ENCODE data around the gene FCER2.

Gene FCER2

GRCh38 chr19:7699417-7700401 lies 2.2 kb downstream of the FCER2 start:
- no peak for DNase-seq

- no peak for DNase-seq
Measured at GRCh38 chr19:7699003-7699402, 2.9 kb downstream of the FCER2 start.

GRCh38 chr19:7698583-7698982 lies 3.3 kb downstream of the FCER2 start:
- DNase-seq: no peak

DNA sequence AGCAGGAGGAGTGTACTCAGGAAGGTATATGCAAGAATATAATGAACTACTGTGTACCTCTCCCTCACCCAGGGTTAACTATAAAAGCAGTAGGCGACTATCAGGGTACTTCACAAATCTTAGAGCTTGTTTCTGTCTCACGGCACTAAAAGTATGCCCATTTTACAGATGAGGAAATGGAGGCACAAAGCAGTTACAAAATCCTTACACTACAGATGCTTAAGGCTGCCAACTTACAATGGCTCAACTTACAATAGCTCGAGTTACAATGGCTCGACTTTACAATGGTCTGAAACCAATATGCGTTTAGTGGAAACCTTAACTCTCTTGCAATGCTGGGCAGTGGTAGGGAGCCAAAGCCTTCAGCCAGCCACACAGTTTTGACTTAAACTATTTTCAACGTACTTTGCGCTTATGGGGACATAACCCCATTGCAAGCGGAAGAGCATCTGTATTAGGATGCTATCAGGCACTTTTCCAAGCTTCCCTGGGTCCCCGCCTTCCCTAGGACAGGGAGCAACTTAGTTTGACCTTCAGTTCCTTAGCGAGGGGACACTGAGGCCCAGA lies 4.1 kb downstream of the FCER2 start:
- no peak for DNase-seq

GRCh38 chr19:7694499-7694898 lies 7.4 kb downstream of the FCER2 start:
- DNase-seq: no peak

DNA sequence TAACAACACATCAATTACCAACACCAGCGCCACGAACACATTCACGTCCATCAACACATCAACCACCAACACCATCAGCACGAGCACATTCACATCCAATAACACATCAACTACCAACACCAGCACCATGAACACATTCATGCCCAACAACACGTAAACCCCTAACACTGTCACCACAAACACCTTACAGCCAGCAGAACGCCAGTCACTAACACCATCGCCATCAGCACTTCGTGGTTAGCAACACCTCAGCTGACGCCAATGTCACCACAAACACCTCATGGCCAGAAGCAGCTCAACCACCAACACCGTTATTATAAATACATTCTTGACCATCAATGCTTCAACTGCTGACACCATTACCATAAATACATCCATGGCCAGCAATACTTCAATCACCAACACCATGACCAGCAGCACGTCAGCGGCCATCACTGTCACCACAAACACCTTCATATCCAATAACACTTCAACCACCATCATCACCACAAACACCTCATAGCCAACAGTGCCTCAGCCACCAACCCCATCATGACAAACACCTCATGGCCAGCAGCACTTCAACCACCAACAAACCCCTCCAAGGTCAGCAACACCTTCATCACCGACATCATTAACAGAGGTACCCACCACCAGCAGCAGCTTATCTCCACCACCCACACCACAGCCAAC lies 9.4 kb downstream of the FCER2 start:
- no peak for DNase-seq

- DNase-seq: no peak
Measured at GRCh38 chr19:7691497-7691896, 10.4 kb downstream of the FCER2 start.

DNA sequence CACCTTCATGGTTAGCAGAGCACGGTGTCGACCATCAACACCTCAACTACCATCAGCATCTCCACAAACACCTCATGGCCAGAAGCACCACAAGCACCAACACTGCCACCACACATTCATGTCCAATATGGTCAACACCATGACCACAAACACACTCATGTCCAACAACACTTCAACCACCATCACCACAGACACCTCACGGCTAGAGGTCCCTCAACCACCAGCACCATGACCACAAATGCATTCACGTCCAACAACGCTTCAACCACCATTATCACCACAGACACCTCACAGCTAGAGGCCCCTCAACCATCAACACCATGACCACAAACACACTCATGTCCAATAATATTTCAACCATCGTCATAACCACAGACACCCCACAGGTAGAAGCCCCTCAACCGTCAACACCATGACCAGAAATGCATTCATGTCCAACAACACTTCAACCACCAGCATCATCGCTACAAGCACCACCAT lies 11.1 kb downstream of the FCER2 start:
- DNase-seq: no peak

- no peak for DNase-seq
Measured at GRCh38 chr19:7689165-7689564, 12.8 kb downstream of the FCER2 start.

- DNase-seq: no peak
Measured at GRCh38 chr19:7687177-7687576, 14.8 kb downstream of the FCER2 start.

DNA sequence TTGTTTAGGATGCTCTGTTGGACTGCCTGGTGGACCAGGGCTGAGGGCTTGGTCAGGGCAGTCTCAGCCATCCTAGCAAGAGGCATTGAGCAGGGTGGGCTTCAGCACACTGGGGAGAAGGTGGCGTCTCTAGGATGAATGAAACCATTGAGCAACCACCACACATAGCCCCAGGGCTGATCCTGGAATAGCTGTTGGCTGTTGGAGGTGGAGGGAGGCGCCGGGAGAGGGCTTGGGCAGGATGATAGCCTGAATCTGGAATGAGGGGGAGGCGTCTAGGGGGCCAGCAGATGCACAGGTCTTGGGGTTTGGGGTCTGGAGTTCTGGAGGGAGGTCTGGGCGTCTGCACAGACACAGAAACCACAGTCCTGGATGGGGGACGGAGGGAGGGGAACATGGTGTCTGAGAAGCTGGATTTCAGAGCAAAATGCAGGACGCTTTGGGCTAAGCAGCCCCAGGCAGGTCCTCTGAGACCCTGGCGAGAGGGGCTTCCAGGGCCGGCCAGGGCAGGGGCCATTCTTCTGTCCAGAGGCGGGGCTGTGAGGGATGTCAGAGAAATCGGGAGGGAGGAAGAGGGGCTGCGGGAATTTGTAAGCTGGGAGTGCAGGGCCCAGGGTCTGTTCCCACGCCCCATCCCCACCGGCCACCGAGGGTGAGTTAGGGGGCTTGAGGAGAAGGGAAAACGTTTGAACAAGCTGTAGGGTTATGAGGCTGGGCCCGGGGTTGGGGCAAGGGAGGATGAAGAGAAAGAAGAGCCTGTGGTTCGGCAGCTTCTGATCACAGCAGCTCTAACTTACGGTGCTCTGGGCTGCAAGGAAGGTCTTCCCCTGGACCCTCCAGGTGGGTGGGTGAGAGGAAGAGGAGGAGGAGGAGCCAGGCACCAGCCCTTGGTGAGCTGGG lies 16.1 kb downstream of the FCER2 start:
- no peak for DNase-seq

DNA sequence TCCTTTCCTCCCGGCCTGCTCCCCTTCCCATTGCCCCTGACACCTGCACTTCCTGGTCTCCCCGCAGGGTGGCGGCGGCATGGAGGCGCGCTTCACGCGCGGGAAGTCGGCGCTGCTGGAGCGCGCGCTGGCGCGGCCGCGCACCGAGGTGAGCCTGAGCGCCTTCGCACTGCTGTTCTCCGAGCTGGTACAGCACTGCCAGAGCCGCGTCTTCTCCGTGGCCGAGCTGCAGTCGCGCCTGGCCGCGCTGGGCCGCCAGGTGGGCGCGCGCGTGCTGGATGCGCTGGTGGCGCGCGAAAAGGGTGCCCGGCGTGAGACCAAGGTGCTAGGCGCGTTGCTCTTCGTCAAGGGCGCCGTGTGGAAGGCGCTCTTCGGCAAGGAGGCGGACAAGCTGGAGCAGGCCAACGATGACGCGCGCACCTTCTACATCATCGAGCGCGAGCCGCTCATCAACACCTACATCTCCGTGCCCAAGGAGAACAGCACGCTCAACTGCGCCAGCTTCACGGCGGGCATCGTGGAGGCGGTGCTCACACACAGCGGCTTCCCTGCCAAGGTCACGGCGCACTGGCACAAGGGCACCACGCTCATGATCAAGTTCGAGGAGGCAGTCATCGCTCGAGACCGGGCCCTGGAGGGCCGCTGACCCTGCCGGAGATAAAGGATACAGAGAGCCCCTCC lies 19.6 kb downstream of the FCER2 start:
- no peak for DNase-seq

DNA sequence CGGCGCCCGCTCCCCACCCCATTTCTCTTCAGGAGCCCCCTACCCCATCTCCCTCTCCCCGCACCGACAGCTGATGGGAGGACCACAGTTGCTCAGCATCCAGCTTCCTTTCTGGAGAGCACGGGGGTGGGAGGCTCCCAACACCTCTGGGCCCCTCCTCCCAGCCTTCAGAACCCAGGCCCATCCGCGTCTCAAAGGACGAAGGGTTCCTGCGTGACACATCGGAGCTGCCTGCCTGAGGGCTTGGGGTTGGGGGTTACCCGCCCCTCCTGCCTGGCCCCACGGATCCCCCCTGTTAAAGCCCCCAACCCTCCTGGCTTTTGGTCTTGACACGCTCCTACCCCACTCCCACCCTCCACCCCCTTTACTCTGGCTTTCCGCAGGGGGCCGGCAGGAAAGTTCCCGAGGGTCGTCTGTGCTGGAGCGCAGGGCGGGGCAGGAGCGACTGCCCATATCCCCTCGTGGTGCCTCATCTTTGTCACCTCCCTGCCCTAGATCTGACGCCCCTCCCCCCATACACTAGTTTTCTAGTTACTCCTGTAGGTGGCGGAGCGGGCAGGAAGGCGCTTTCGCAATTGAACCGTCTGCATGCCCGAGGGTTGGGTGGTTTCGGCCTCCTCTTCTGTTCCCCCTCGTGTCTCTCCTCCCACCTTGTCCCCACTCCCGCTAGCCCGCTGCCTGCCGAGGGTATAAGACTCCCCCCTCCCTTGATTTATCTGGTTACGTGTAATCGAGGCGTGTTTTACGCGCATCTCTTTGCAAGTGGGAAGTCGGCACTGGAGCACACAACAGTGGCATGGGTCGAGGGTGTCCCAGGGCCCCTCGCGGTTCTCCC lies 20.4 kb downstream of the FCER2 start:
- peak; percentile 30 for DNase-seq

DNA sequence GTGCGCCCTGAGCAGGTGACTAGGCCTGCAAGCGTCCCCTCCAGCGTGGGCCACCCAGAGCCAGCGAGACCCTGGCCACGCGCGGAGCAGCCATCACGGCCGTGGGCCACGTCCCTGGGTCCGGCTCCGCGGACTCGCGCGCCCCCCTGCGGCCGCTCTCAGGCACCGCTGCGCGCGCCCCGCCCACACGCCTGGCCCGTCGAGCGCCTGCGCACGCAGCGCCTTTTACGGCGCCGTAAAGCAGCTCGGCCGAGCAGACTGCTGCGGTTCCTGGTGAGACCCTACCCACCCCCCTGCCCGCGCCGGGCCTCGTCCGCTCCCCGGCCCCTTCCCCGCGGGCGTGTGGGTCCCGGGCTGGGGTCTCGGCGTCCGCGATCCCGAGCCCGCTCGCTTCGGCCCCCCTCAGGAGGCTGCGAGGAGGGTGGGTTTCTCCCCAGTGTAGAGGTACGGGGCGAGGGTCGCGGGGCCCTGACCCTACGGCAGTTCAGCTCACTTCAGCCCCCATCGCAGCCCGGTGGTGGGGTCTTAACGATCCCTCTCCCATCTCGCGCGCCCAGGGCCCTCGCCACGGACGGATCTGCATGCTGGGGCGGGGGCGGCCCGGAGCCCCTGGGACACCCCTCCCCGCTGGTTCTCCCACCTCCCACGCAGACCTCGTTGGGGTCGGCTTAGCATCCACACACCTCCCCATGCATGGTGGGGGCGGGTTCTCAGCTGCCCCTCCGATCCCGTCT lies 21.2 kb downstream of the FCER2 start, which contains the start of gene TRAPPC5:
Gene TRAPPC5 (plus strand): TSS at position 228 of the 734 bp plus-strand sequence. CDS start 1,421 bp downstream, outside the sequence.
- DNase-seq: peak; percentile 85

DNA sequence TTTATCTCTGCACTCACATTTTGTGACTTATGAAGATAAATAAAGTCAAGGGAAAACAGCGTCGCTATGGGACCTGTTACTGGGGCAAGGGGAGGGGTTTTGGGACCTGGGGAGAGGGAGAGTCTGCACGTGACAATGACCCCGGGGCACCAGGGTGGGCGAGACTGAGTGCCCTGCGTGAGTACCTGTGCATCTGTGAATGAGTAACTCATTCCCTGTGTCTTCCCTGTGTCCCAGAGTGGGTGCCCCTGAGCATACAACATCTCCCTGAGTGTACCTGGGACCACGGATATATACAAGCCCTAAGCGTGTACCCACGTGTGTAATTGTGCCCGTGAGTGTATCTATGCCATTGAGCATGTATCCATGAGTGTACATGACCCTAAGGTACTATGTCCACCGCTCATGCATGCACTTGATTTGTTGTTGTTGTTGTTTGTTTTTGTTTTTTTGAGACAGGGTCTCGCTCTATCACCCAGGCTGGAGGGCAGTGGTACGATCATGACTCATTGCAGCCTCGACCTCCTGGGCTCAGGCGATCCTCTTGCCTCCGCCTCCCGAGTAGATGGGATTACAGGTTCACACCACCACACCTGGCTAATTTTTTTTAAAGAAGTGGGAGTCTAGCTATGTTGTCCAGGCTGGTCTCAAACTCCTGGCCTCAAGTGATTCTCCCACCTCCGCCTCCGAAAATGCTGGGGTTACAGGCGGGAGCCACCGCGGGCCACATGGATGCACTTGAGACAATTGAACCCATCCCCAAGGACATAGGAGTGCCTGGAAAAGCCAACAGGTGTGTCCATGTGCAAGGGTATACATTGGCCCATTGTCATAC lies 21.9 kb downstream of the FCER2 start:
- DNase-seq: no peak

DNA sequence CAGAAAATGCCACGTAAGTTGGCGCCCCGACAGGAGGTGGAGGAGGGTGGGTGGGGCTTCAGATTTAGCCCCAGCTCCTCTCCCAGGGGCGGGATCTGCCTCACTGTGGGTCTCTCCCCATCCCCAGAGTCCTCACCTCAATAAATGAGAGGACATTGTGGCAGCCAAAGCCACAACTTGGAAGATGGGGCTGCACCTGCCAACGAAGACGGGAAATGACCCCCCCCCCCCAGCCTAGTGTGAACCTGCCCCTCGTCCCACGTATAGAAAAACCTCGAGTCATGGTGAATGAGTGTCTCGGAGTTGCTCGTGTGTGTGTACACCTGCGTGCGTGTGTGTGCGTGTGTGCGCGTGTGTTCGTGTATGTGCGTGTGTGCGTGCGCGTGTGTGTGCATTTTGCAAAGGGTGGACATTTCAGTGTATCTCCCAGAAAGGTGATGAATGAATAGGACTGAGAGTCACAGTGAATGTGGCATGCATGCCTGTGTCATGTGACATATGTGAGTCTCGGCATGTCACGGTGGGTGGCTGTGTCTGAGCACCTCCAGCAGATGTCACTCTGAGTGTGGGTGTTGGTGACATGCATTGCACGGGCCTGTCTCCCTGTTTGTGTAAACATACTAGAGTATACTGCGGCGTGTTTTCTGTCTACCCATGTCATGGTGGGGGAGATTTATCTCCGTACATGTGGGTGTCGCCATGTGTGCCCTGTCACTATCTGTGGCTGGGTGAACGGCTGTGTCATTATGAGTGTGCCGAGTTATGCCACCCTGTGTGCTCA lies 22.8 kb downstream of the FCER2 start:
- DNase-seq: no peak

DNA sequence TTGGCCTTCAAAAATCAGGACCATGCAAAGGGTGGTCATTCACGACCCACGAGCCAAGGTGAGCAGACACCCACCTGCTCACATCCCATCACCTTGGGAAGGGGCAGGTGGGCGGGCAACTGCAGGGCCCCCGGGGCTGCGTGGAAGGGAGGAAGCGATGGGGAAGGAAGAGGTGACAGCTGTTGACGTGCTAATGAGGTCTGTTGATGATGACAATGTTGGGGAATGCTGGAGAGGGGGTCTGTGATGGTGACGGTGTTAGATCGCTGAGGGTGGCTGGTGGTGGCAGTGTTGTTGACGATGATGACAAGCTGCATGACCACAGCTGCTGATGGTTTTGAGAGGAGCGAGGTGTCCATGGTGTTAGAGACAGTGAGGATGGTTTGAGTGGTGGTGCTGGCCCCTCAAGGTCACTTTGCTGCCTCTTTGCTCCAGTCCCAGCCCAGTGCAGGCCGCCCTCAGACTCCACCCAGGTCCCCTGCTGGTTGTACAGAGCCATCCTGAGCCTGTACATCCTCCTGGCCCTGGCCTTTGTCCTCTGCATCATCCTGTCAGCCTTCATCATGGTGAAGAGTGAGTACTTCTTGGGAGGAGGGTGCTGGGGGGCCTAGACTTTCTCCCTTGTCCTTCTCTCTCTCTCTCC lies 24.1 kb downstream of the FCER2 start:
- DNase-seq: no peak

DNA sequence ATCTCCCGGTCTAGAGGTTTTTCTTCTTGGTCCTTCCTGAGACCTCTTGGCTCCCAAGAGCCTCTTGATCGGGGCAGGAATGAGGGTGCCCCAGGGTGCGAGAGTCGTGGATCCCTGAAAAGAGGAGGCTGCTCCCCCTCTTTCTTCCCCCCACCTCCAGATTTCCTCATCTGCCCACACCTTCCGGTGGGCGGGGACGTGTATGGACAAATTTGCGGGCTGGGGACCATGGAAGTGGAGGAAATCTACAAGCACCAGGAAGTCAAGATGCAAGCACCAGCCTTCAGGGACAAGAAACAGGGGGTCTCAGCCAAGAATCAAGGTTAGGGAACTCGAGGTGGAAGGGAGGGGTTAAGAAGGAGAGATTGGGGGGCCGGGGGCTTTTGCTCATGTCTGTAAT lies 25.1 kb downstream of the FCER2 start, which contains the start of gene MCEMP1:
Gene MCEMP1 (plus strand): TSS at position 237 of the 400 bp plus-strand sequence. CDS start 31 bp downstream, at position 268.
- DNase-seq: no peak

Data from NCI-H2029 (cell line).